OCI-LY3 (cell line): ENCODE results near the gene ARL3.

Experiments used
- EZH2phosphoT487 ChIP-seq: fragments of 200-600 bp; shearing (Covaris generic); IDR thresholded peaks from 2 replicates; pipeline ENCODE4 v1.6.1; 2018; ENCODE audit warnings: antibody characterized with exemption, mixed run types, low read depth
- TF ChIP-seq, protein P1 (sequence below): fragments of 200-600, 300-600 bp; sonication (generic); IDR thresholded peaks from 2 replicates; pipeline ENCODE4 v1.5.1; 2014; ENCODE audit warnings: antibody characterized with exemption, low read length, low read depth

DNA sequence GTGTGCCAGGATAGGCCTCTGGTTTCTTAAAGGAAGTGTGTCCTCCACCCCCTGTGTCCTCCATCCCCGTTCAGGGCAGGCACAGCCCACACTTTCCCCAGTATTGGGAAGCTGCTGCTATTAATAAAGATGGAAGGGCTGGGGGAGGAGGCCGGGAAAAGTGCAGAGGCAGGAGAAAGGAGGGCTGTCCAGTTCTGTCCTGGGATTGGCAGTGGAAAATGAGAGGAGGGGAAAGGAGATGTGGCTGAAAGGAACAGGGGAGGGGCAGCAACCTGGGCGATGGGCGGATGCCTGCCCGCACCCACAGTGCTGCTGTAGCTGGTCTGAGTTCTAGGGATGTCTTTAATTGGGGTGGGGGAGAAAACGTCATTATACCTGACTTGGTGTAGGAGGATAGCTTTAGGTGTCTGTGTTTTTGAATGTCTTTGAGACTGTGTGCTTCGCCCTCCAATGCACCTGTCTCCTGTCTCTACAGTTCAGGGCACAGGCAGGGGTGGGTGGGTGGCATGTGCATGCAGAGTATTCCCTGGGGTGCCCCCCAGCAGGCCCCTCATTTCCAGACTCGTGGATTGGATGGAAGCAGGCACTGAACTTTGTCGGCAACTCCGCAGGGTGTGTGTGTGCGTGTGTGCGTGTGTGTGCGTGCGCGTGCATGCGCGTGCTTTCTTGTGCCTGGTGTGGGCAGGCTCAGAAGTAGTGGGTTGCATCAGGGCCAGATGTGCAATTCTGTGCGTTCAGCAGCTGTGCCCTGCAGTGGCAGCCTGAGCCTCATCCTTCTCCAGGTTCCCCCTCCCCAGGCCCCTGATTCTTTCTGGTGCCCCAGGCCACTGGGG is 67.4 kb downstream of the ARL3 start:
- no peak for TF ChIP-seq EZH2phosphoT487
- TF ChIP-seq, protein P1, sequence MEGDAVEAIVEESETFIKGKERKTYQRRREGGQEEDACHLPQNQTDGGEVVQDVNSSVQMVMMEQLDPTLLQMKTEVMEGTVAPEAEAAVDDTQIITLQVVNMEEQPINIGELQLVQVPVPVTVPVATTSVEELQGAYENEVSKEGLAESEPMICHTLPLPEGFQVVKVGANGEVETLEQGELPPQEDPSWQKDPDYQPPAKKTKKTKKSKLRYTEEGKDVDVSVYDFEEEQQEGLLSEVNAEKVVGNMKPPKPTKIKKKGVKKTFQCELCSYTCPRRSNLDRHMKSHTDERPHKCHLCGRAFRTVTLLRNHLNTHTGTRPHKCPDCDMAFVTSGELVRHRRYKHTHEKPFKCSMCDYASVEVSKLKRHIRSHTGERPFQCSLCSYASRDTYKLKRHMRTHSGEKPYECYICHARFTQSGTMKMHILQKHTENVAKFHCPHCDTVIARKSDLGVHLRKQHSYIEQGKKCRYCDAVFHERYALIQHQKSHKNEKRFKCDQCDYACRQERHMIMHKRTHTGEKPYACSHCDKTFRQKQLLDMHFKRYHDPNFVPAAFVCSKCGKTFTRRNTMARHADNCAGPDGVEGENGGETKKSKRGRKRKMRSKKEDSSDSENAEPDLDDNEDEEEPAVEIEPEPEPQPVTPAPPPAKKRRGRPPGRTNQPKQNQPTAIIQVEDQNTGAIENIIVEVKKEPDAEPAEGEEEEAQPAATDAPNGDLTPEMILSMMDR: no peak
